Measurements from ENCODE around the gene SOX5.

- TF ChIP-seq CTCF (IDR thresholded peaks at IDR 0.05) = no peak
- no peak for TF ChIP-seq MXI1 (IDR thresholded peaks at IDR 0.05; ENCODE audit: low read depth, low read length)
Observed at GRCh38 chr12:23628806-23629205, 320.7 kb downstream of the SOX5 start.

Data from SK-N-SH (cell line).